ENCODE measurements around the gene NME4.
"Not testable (repeated sequence)": the region's sequence is repeated elsewhere in the genome, so short reads cannot be mapped to it uniquely, and the experiment has no call there.

The NME4 gene

GRCh38 chr16:397135-397661 is at the start of gene NME4:
NME4 (plus strand) TSS chr16:397199; CDS start chr16:397223, 24 bp downstream.
- no peak for TF ChIP-seq CTCF (IDR thresholded peaks at IDR 0.05)
- intact Hi-C loops (cut with DNase I; ENCODE audit: low total_unique reads) = no loop called here
- no peaks in the 10 kb centered on the region for H3K9me3 ChIP-seq
- peaks cover 0 to 29% (median 17%) of the 10 kb centered on the region in 4 donors for H3K4me1 ChIP-seq
- DNase-seq = no peak
- H3K27me3 ChIP-seq = no peaks in the 10 kb centered on the region
- H3K36me3 ChIP-seq = peaks cover 0 to 17% (median 0%) of the 10 kb centered on the region in 3 donors
- peak within 1 kb of the TSS; percentile 86 to 87 for H3K27ac ChIP-seq
- H3K4me3 ChIP-seq = peak within 1 kb of the TSS; percentile 73 to 75

DNA sequence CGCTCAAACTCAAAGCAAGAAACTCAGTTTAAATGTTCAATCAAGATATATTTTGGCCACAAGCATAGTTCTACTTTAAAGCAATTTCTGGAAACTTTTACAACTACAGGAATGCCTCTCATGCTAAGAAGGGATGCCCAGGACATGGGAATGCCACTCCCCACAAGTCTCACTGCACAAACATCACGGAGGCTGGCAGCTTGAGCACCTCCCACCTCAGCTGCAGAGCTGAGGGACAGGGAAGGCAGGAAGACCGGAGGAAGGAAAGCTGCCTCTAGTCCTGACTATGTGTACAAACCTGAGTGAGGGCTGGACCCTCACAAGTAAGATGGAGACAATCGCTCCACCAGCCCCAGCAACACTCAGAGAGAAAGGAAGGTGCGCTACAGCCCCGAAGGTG is 49.8 kb upstream of the NME4 start:
- intact Hi-C loops (cut with DNase I; ENCODE audit: low total_unique reads) = loop anchor here (5.0 kb wide), 1 partner anchor 110 kb away; no protein-coding TSS in a partner anchor
- no peak for DNase-seq
- no peak for TF ChIP-seq CTCF (IDR thresholded peaks at IDR 0.05)

DNA sequence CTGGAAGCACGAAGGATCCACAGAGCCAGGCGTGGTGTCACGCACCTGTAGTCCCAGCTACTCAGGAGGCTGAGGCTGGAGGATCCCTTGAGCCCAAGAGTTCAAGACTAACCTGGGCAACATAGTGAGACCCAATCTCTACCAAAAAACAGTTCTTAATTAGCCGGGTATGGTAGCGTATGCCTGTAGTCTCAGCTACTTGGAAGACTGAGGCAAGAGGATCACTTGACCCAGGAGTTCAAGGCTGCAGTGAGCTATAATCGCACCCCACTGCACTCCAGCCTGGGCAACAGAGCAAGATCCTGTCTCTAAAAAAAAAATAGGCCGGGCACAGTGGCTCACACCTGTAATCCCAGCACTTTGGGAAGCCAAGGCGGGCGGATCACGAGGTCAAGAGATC is 48.5 kb upstream of the NME4 start:
- not testable (repeated sequence) for H3K9me3 ChIP-seq, H3K27ac ChIP-seq, H3K4me3 ChIP-seq, H3K27me3 ChIP-seq, DNase-seq
- H3K4me1 ChIP-seq = peaks cover 0 to 19% (median 16%) of the 10 kb centered on the region in 4 donors
- intact Hi-C loops (cut with DNase I; ENCODE audit: low total_unique reads) = loop anchor here (5.0 kb wide), 1 partner anchor 111 kb away; no protein-coding TSS in a partner anchor
- H3K36me3 ChIP-seq = peaks cover 8 to 43% (median 21%) of the 10 kb centered on the region in 3 donors

More for the DNA sequence above, 49.8 kb upstream of the NME4 start:
- Histone ChIP-seq H3K36me3 (peaks cover 8 to 56% (median 28%) of the 10 kb centered on the region in 3 donors), H3K4me1 (peaks cover 0 to 15% (median 12%) of the 10 kb centered on the region in 4 donors), H3K27me3 (no peaks in the 10 kb centered on the region), H3K9me3 (no peaks in the 10 kb centered on the region), H3K4me3 (no peak overlapping the region), H3K27ac (no peak overlapping the region)

- H3K36me3 ChIP-seq = peaks cover 8 to 36% (median 21%) of the 10 kb centered on the region in 3 donors
- intact Hi-C loops (cut with DNase I; ENCODE audit: low total_unique reads) = loop anchor here (5.0 kb wide), 1 partner anchor 112 kb away; no protein-coding TSS in a partner anchor
- DNase-seq = no peak
Observed at GRCh38 chr16:349211-349610, 47.8 kb upstream of the NME4 start.

GRCh38 chr16:350203-350602 is 46.8 kb upstream of the NME4 start:
- Histone ChIP-seq H3K4me3 (no peak overlapping the region), H3K9me3 (no peaks in the 10 kb centered on the region), H3K27me3 (no peaks in the 10 kb centered on the region), H3K27ac (no peak overlapping the region), H3K36me3 (peaks cover 8 to 26% (median 13%) of the 10 kb centered on the region in 3 donors), H3K4me1 (peaks cover 0 to 23% (median 16%) of the 10 kb centered on the region in 4 donors)
- DNase-seq = no peak
- no peak for TF ChIP-seq CTCF (IDR thresholded peaks at IDR 0.05)
- intact Hi-C loops (cut with DNase I; ENCODE audit: low total_unique reads) = loop anchor here (5.0 kb wide), 1 partner anchor 52 kb away; the partner anchor contains the start of gene DECR2

More at GRCh38 chr16:349211-349610, 47.8 kb upstream of the NME4 start:
- TF ChIP-seq CTCF (IDR thresholded peaks at IDR 0.05) = no peak
- no peak overlapping the region for H3K4me3 ChIP-seq
- H3K4me1 ChIP-seq = peaks cover 0 to 23% (median 16%) of the 10 kb centered on the region in 4 donors
- no peaks in the 10 kb centered on the region for H3K9me3 ChIP-seq
- H3K27me3 ChIP-seq = no peaks in the 10 kb centered on the region
- no peak overlapping the region for H3K27ac ChIP-seq

GRCh38 chr16:351804-352520 is 45.0 kb upstream of the NME4 start:
- no peak for DNase-seq
- intact Hi-C loops (cut with DNase I; ENCODE audit: low total_unique reads) = loop anchor here (5.0 kb wide), 1 partner anchor 50 kb away; the partner anchor contains the start of gene DECR2

More at GRCh38 chr16:351804-352520, 45.0 kb upstream of the NME4 start:
- no peaks in the 10 kb centered on the region for H3K9me3 ChIP-seq
- no peak for TF ChIP-seq CTCF (IDR thresholded peaks at IDR 0.05)
- H3K4me1 ChIP-seq = peaks cover 0 to 23% (median 16%) of the 10 kb centered on the region in 4 donors
- peak overlapping the region; percentile 65 to 81 for H3K27ac ChIP-seq
- peaks cover 0 to 9% (median 0%) of the 10 kb centered on the region in 3 donors for H3K36me3 ChIP-seq
- no peaks in the 10 kb centered on the region for H3K27me3 ChIP-seq
- peak overlapping the region; percentile 62 to 91 for H3K4me3 ChIP-seq

All from tibial artery (tissue), 4 donors.